WTC11 (cell line): ENCODE results near the gene TMEM207.

ENCODE experiments used
- CTCF ChIP-seq: fragments of 200-600 bp; IDR thresholded peaks from 2 replicates; pipeline ENCODE4 v1.8.0; 2022; ENCODE audit warnings: antibody characterized with exemption
- EMX1 ChIP-seq: fragments of 250-450 bp; sonication (Bioruptor Pico); IDR thresholded peaks from 2 replicates; pipeline ENCODE4 v1.8.0; 2021; ENCODE audit warnings: mild to moderate bottlenecking
- MLX ChIP-seq: sonication (generic); formaldehyde crosslinking; IDR thresholded peaks from 2 replicates; pipeline ENCODE4 v1.8.1; 2023; ENCODE audit warnings: mild to moderate bottlenecking, missing genetic modification reagents, moderate library complexity
- NFYB ChIP-seq: sonication (generic); formaldehyde crosslinking; conservative IDR thresholded peaks from 2 replicates; pipeline ENCODE4 v1.8.0; 2022; ENCODE audit warnings: low read depth, missing genetic modification reagents
- RELA ChIP-seq: sonication (generic); formaldehyde crosslinking; IDR thresholded peaks from 2 replicates; pipeline ENCODE4 v1.8.1; 2022; ENCODE audit warnings: missing genetic modification reagents, mild to moderate bottlenecking, borderline replicate concordance
- TF ChIP-seq, protein P1 (sequence below): sonication (generic); formaldehyde crosslinking; conservative IDR thresholded peaks from 2 replicates; pipeline ENCODE4 v1.8.1; 2022; ENCODE audit warnings: mild to moderate bottlenecking, missing genetic modification reagents
- TF ChIP-seq, protein P2 (sequence below): sonication (generic); formaldehyde crosslinking; IDR thresholded peaks from 2 replicates; pipeline ENCODE4 v1.8.0; 2022; ENCODE audit warnings: mild to moderate bottlenecking, missing genetic modification reagents

GRCh38 chr3:190458040-190458439 is 8.3 kb upstream of the TMEM207 start:
- TF ChIP-seq, protein P1, sequence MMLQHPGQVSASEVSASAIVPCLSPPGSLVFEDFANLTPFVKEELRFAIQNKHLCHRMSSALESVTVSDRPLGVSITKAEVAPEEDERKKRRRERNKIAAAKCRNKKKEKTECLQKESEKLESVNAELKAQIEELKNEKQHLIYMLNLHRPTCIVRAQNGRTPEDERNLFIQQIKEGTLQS = no peak
- TF ChIP-seq EMX1 (CRISPR knock-in tag) = no peak
- TF ChIP-seq, protein P2, sequence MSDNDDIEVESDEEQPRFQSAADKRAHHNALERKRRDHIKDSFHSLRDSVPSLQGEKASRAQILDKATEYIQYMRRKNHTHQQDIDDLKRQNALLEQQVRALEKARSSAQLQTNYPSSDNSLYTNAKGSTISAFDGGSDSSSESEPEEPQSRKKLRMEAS (CRISPR knock-in tag) = no peak
- no peak for TF ChIP-seq RELA (CRISPR knock-in tag)
- no peak for TF ChIP-seq MLX (CRISPR knock-in tag)
- TF ChIP-seq CTCF = no peak
- TF ChIP-seq NFYB = no peak
